Keratinocyte (primary cell): ENCODE data around the gene NDUFS1. TPM values are rescaled to one million over a fixed set of nuclear protein-coding genes. Genes with fewer than 3 reads are reported as not detected.

Experiments
- DNase-seq: peaks from one replicate; pipeline ENCODE4 v3.0.0-alpha.2; 2011; ENCODE audit warnings: low read depth, missing footprints, low spot score
- FAIRE-seq: peaks from 2 replicates; lab custom pipeline; 2011; peaks lifted over from hg19 to GRCh38; lab: Jason Lieb, UNC
- H2AFZ ChIP-seq: 2 replicates; pipeline ENCODE4 v1.6.0; 2012; ENCODE audit warnings: low read length, control low read depth, inconsistent platforms; ENCODE audit not compliant: control insufficient read depth
- H3K27ac ChIP-seq: 2 replicates; pipeline ENCODE4 v1.5.1; 2011; ENCODE audit warnings: low read length; ENCODE audit not compliant: control insufficient read depth, insufficient read depth
- H3K27me3 ChIP-seq: 3 replicates; pipeline ENCODE4 v1.6.0; 2011; ENCODE audit warnings: low read length; ENCODE audit not compliant: control insufficient read depth, insufficient read depth; ENCODE audit errors: extremely low read depth
- H3K36me3 ChIP-seq, 2 experiments: 2 replicates in 1 of 2; 3 replicates in 1 of 2; pipeline ENCODE4 v1.5.1; 2011; ENCODE audit warnings: low read length in 2 of 2, mild to moderate bottlenecking in 1 of 2; ENCODE audit not compliant: control insufficient read depth in 2 of 2, insufficient read depth in 2 of 2; ENCODE audit errors: extremely low read depth in 1 of 2
- H3K4me1 ChIP-seq: 3 replicates; pipeline ENCODE4 v1.5.1; 2011; ENCODE audit warnings: low read length; ENCODE audit not compliant: control insufficient read depth, insufficient read depth; ENCODE audit errors: extremely low read depth
- H3K4me2 ChIP-seq: 3 replicates; pipeline ENCODE4 v1.6.0; 2011; ENCODE audit warnings: low read depth, low read length; ENCODE audit not compliant: control insufficient read depth, insufficient read depth; ENCODE audit errors: extremely low read depth
- H3K4me3 ChIP-seq, 3 experiments: fragments of 200-600 bp in 1 of 3; sonication (generic) in 1 of 3; 2 replicates in 2 of 3; 3 replicates in 1 of 3; pipeline ENCODE4 v1.5.1; 2011 to 2016; ENCODE audit warnings: low read length in 3 of 3, mild to moderate bottlenecking in 3 of 3, control low read depth in 2 of 3, inconsistent platforms in 1 of 3, low read depth in 1 of 3, mixed read lengths in 1 of 3, mixed run types in 1 of 3, moderate library complexity in 1 of 3; ENCODE audit not compliant: control insufficient read depth in 2 of 3, insufficient read depth in 2 of 3; ENCODE audit errors: extremely low read depth in 1 of 3
- H3K79me2 ChIP-seq: 2 replicates; pipeline ENCODE4 v1.6.0; 2012; ENCODE audit warnings: low read length; ENCODE audit not compliant: control insufficient read depth, insufficient read depth
- H3K9ac ChIP-seq: 3 replicates; pipeline ENCODE4 v1.6.0; 2011; ENCODE audit warnings: low read length; ENCODE audit not compliant: control insufficient read depth, insufficient read depth; ENCODE audit errors: extremely low read depth
- H3K9me1 ChIP-seq: 3 replicates; pipeline ENCODE4 v1.6.0; 2011; ENCODE audit warnings: low read length; ENCODE audit not compliant: control insufficient read depth, insufficient read depth; ENCODE audit errors: extremely low read depth
- H3K9me3 ChIP-seq: 2 replicates; pipeline ENCODE4 v1.5.1; 2012; ENCODE audit warnings: low read depth, low read length; ENCODE audit not compliant: control insufficient read depth
- H4K20me1 ChIP-seq: 3 replicates; pipeline ENCODE4 v1.6.0; 2011; ENCODE audit warnings: low read length; ENCODE audit not compliant: control insufficient read depth, insufficient read depth; ENCODE audit errors: extremely low read depth
- EZH2 ChIP-seq: IDR thresholded peaks from one replicate; pipeline ENCODE4 v1.6.1; 2012; ENCODE audit warnings: inconsistent platforms, mild to moderate bottlenecking, low read length, moderate library complexity
- dilution Hi-C: fragments of 300-500 bp; cut with MboI; formaldehyde crosslinking; loops from one replicate; pipeline ENCODE4 v1.7.0; 2020; ENCODE audit warnings: low sequenced_read_pairs; ENCODE audit not compliant: extremely low pct_ligation_motif_present
- polyA plus RNA-seq, 5 experiments: library from polyadenylated mRNA; depleted of rRNA in 3 of 5; stranded (reverse) in 3 of 5; stranded (forward) in 1 of 5; unstranded in 1 of 5; fragments of >200 nt; gene quantifications; 1 replicate in 1 of 5; 2 replicates in 3 of 5; 3 replicates in 1 of 5; pipeline versions ENCODE4 v1.2.1 to v1.2.3, GENCODE V29; 2011 to 2012; ENCODE audit warnings: missing spikeins in 2 of 5, low read depth in 1 of 5, low replicate concordance in 1 of 5
- TF ChIP-seq, protein P1 (sequence below), 3 experiments: IDR thresholded peaks in 1 of 3; conservative IDR thresholded peaks in 1 of 3; optimal IDR thresholded peaks in 1 of 3; 2 replicates in 2 of 3; 3 replicates in 1 of 3; pipeline versions ENCODE3 to v1.5.1; 2011; ENCODE audit warnings: low read length in 3 of 3, mild to moderate bottlenecking in 3 of 3, moderate library complexity in 2 of 3, control low read depth in 1 of 3, inconsistent platforms in 1 of 3; ENCODE audit not compliant: insufficient read depth in 2 of 3; ENCODE audit errors: extremely low read depth in 1 of 3

Gene NDUFS1
- polyA plus RNA-seq, 1 donor (not counting 4 experiments of a cell fraction or from before 2014, with no cell fraction given), result 83.7 TPM

GRCh38 chr2:206088248-206088647, 71.0 kb downstream of the NDUFS1 start:
- no peaks in the 10 kb centered on the region for H3K36me3 ChIP-seq

DNA sequence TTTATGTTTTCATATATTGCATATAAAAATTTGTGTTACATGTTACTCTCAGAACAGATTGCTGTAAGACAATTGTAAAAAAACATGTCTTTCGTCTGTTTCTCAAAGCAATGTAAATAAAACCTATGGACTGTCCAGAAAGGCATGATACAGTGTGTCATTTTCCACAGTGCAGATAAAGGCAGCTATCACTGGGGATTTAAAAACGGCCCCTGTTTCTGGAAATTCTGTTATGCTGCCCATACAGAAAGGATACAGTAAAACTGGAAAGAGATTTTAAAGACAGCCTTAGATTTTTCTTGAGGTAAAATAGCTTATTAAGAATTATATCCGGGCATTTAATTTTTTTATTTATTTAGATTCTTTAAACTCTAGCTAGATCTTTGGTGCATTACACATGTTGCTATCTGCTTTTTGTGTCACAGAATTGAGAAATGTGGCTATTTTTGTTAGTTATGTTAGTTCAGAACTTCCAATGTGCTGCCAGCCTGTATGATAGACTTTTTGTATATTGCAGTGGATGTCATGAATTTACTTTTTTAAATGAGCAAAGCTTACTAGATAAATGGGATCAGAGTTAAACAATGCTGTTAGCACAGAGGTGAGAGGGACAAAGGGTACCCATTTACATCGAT, 72.4 kb downstream of the NDUFS1 start:
- DNase-seq, result no peak
- Histone ChIP-seq H3K4me3 (peak overlapping the region; percentile 53 to 97 (median 92)), H2AFZ (peak overlapping the region; percentile 59), H3K36me3 (no peaks in the 10 kb centered on the region), H3K9ac (peak overlapping the region; percentile 98), H3K27me3 (no peaks in the 10 kb centered on the region), H3K27ac (peak overlapping the region; percentile 96), H3K79me2 (peaks cover 42% of the 10 kb centered on the region), H4K20me1 (no peaks in the 10 kb centered on the region), H3K4me1 (peaks cover 10% of the 10 kb centered on the region), H3K9me1 (no peaks in the 10 kb centered on the region), H3K4me2 (peak overlapping the region; percentile 97), H3K9me3 (no peaks in the 10 kb centered on the region)
- dilution Hi-C loops, result no loop called here
- FAIRE-seq, result no peak
- TF ChIP-seq, protein P1, sequence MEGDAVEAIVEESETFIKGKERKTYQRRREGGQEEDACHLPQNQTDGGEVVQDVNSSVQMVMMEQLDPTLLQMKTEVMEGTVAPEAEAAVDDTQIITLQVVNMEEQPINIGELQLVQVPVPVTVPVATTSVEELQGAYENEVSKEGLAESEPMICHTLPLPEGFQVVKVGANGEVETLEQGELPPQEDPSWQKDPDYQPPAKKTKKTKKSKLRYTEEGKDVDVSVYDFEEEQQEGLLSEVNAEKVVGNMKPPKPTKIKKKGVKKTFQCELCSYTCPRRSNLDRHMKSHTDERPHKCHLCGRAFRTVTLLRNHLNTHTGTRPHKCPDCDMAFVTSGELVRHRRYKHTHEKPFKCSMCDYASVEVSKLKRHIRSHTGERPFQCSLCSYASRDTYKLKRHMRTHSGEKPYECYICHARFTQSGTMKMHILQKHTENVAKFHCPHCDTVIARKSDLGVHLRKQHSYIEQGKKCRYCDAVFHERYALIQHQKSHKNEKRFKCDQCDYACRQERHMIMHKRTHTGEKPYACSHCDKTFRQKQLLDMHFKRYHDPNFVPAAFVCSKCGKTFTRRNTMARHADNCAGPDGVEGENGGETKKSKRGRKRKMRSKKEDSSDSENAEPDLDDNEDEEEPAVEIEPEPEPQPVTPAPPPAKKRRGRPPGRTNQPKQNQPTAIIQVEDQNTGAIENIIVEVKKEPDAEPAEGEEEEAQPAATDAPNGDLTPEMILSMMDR (optimal IDR thresholded peaks at IDR 0.05 in 1 of 3, IDR thresholded peaks at IDR 0.05 in 1 of 3, conservative IDR thresholded peaks at IDR 0.05 in 1 of 3; ENCODE audit: extremely low read depth in 1 of 3, insufficient read depth in 2 of 3, low read length in 3 of 3), result no peak
- TF ChIP-seq EZH2, result no peak

More at GRCh38 chr2:206088248-206088647, 71.0 kb downstream of the NDUFS1 start:
- FAIRE-seq (no peak), DNase-seq (no peak)
- H4K20me1 ChIP-seq, result no peaks in the 10 kb centered on the region
- TF ChIP-seq, protein P1 (optimal IDR thresholded peaks at IDR 0.05 in 1 of 3, IDR thresholded peaks at IDR 0.05 in 1 of 3, conservative IDR thresholded peaks at IDR 0.05 in 1 of 3; ENCODE audit: extremely low read depth in 1 of 3, insufficient read depth in 2 of 3, low read length in 3 of 3), result no peak
- TF ChIP-seq EZH2, result no peak
- H3K27me3 ChIP-seq, result no peaks in the 10 kb centered on the region
- no peak overlapping the region for H3K9ac ChIP-seq
- no peak overlapping the region for H3K4me3 ChIP-seq
- peaks cover 10% of the 10 kb centered on the region for H3K4me1 ChIP-seq
- no peak overlapping the region for H2AFZ ChIP-seq
- no peak overlapping the region for H3K27ac ChIP-seq
- dilution Hi-C loops, result no loop called here
- H3K4me2 ChIP-seq, result no peak overlapping the region
- no peaks in the 10 kb centered on the region for H3K9me1 ChIP-seq
- no peaks in the 10 kb centered on the region for H3K9me3 ChIP-seq
- peaks cover 30% of the 10 kb centered on the region for H3K79me2 ChIP-seq
